CD4-positive, alpha-beta T cell (primary cell): ENCODE data around the gene PAX2. TPM values are rescaled to one million over a fixed set of nuclear protein-coding genes. Genes with fewer than 3 reads are reported as not detected.

Experiments
- ATAC-seq: fragments of 200-7000 bp; cut with Tn5 transposase; one replicate; pipeline ENCODE4 v1.10.0; 2022; ENCODE audit warnings: mild to moderate bottlenecking; ENCODE audit not compliant: poor library complexity
- CTCF ChIA-PET: fragments of 350-600 bp; sonication (Branson Sonifier 250); formaldehyde crosslinking; loops from one replicate; lab custom pipeline; 2021; ENCODE audit warnings: antibody characterized with exemption, inconsistent platforms; lab: Charles Lee
- POLR2A ChIA-PET: fragments of 350-600 bp; sonication (Branson Sonifier 250); formaldehyde crosslinking; loops from one replicate; lab custom pipeline; 2021; ENCODE audit warnings: antibody characterized with exemption, inconsistent platforms; lab: Charles Lee
- DNase-seq, 14 experiments: peaks; one replicate each; pipeline ENCODE4 v3.0.0-alpha.2; 2013 to 2020; ENCODE audit warnings: mixed read lengths in 2 of 14
- H3K27ac ChIP-seq, 2 donors: one replicate each; pipeline versions ENCODE4 v1.5.1 to v1.7.0; 2013; ENCODE audit warnings: low read length in 2 of 2, low read depth in 1 of 2, mild to moderate bottlenecking in 1 of 2
- H3K27me3 ChIP-seq, 2 experiments: 1 replicate in 1 of 2; 2 replicates in 1 of 2; pipeline versions ENCODE4 v1.6.1 to v1.7.0; 2013; ENCODE audit warnings: low read length in 2 of 2, control low read depth in 1 of 2, mild to moderate bottlenecking in 1 of 2, moderate library complexity in 1 of 2; ENCODE audit not compliant: insufficient read depth in 2 of 2, control insufficient read depth in 1 of 2
- H3K36me3 ChIP-seq: one replicate; pipeline ENCODE4 v1.6.1; 2013; ENCODE audit warnings: low read length, control low read depth; ENCODE audit not compliant: insufficient read depth
- H3K4me1 ChIP-seq: one replicate; pipeline ENCODE4 v1.6.1; 2013; ENCODE audit warnings: low read length, control low read depth; ENCODE audit not compliant: insufficient read depth
- H3K4me3 ChIP-seq: one replicate; pipeline ENCODE4 v1.5.1; 2013; ENCODE audit warnings: mild to moderate bottlenecking, low read length, moderate library complexity
- H3K9me3 ChIP-seq, 2 experiments: 1 replicate in 1 of 2; 2 replicates in 1 of 2; pipeline versions ENCODE4 v1.6.1 to v1.7.0; 2013; ENCODE audit warnings: low read length in 2 of 2, mild to moderate bottlenecking in 2 of 2, control low read depth in 1 of 2, moderate library complexity in 1 of 2; ENCODE audit not compliant: control insufficient read depth in 1 of 2, insufficient read depth in 1 of 2
- H3K27ac Mint-ChIP-seq: one replicate; pipeline ENCODE4 v1.8.0; 2020; ENCODE audit warnings: mixed read lengths
- H3K27me3 Mint-ChIP-seq: one replicate; pipeline ENCODE4 v1.8.0; 2021; ENCODE audit warnings: mixed read lengths
- H3K36me3 Mint-ChIP-seq: one replicate; pipeline ENCODE4 v1.8.0; 2021; ENCODE audit warnings: low read depth, mixed read lengths
- H3K4me1 Mint-ChIP-seq: one replicate; pipeline ENCODE4 v1.8.0; 2021; ENCODE audit warnings: low read depth, mixed read lengths
- H3K4me3 Mint-ChIP-seq: one replicate; pipeline ENCODE4 v1.8.0; 2020; ENCODE audit warnings: mild to moderate bottlenecking, mixed read lengths
- H3K9me3 Mint-ChIP-seq: one replicate; pipeline ENCODE4 v1.8.0; 2020; ENCODE audit warnings: mixed read lengths
- intact Hi-C, 2 experiments: fragments of 100-400 bp; cut with DNase I in 1 of 2; cut with micrococcal nuclease in 1 of 2; formaldehyde crosslinking; loops; one replicate each; pipeline versions ENCODE4 v1.15.1 to v1.9.0; 2023 to 2025; cut with DNase I, micrococcal nuclease
- total RNA-seq, 174 experiments: library from RNA in 2 of 174; stranded (reverse) in 2 of 174; gene quantifications; one replicate each; pipeline ENCODE4 v1.2.3 and lab custom pipeline; 2021 to 2026
- TF ChIP-seq, protein P1 (sequence below): fragments of 200-600 bp; IDR thresholded peaks from one replicate; pipeline ENCODE4 v1.8.0; 2022; ENCODE audit warnings: antibody characterized with exemption, mild to moderate bottlenecking

PAX2 gene
- total RNA-seq, 2 experiments from 2014 or later, result not detected

DNA sequence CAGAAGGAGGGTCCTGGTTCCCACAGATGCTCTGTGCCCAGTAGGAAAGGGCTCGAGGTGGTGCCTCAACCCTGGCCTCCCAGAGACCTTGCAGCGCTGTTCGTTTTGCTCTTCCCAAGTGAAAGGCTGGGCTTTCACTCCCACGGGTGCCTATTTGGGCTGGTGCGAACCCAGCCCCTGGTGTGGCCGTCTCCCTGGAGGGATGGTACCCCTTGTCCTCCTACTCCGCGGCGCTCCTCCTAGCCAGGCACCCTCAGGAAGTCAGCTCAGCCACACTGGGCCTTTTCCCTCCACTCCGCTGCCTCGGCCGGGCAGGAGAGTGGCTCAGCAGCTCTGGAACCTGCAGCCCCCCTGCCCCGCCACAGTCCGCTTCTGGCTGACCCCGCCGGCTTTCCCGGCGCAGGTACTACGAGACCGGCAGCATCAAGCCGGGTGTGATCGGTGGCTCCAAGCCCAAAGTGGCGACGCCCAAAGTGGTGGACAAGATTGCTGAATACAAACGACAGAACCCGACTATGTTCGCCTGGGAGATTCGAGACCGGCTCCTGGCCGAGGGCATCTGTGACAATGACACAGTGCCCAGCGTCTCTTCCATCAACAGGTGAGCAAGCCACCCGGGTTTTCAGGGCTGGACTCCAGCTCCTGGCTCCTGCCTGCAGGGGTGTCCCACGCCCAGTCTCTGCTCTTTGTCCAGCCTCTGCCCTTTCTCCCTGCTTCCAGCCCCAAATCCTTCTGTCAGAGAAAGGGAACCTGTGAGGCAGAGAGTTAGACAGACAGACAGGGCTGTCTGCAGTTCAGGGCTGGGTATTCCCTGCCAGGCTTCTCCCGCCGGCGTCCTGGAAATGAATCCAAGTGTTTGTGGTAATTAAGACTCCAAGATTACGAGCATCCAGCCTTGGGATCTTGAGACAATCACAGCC is 5.2 kb downstream of the PAX2 start:
- H3K27me3 Mint-ChIP-seq, result peaks cover 90% of the 10 kb centered on the region
- no peaks in the 10 kb centered on the region for H3K36me3 Mint-ChIP-seq
- H3K4me1 Mint-ChIP-seq, result peaks cover 33% of the 10 kb centered on the region
- Histone ChIP-seq H3K36me3 (no peaks in the 10 kb centered on the region), H3K27me3 (peaks cover 65 to 98% of the 10 kb centered on the region in 2 experiments), H3K27ac (no peak overlapping the region), H3K4me3 (no peak overlapping the region), H3K9me3 (peaks cover 0 to 26% of the 10 kb centered on the region in 2 experiments), H3K4me1 (peaks cover 22% of the 10 kb centered on the region)
- DNase-seq, result no peak
- POLR2A ChIA-PET, result no interaction called here
- TF ChIP-seq, protein P1, sequence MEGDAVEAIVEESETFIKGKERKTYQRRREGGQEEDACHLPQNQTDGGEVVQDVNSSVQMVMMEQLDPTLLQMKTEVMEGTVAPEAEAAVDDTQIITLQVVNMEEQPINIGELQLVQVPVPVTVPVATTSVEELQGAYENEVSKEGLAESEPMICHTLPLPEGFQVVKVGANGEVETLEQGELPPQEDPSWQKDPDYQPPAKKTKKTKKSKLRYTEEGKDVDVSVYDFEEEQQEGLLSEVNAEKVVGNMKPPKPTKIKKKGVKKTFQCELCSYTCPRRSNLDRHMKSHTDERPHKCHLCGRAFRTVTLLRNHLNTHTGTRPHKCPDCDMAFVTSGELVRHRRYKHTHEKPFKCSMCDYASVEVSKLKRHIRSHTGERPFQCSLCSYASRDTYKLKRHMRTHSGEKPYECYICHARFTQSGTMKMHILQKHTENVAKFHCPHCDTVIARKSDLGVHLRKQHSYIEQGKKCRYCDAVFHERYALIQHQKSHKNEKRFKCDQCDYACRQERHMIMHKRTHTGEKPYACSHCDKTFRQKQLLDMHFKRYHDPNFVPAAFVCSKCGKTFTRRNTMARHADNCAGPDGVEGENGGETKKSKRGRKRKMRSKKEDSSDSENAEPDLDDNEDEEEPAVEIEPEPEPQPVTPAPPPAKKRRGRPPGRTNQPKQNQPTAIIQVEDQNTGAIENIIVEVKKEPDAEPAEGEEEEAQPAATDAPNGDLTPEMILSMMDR, result no peak
- H3K27ac Mint-ChIP-seq, result no peak overlapping the region
- intact Hi-C loops, result no loop called here
- ATAC-seq, result no peak
- CTCF ChIA-PET, result no interaction called here
- H3K9me3 Mint-ChIP-seq, result no peaks in the 10 kb centered on the region
- H3K4me3 Mint-ChIP-seq, result peak overlapping the region; percentile 7

- ATAC-seq (no peak), DNase-seq (no peak)
- no peaks in the 10 kb centered on the region for H3K36me3 Mint-ChIP-seq
- no peaks in the 10 kb centered on the region for H3K9me3 Mint-ChIP-seq
- peaks cover 94% of the 10 kb centered on the region for H3K27me3 Mint-ChIP-seq
- no peak overlapping the region for H3K27ac Mint-ChIP-seq
- ChIA-PET POLR2A (no interaction called here), CTCF (no interaction called here)
- Histone ChIP-seq H3K4me1 (peaks cover 22% of the 10 kb centered on the region), H3K27me3 (peaks cover 67 to 100% of the 10 kb centered on the region in 2 experiments), H3K36me3 (no peaks in the 10 kb centered on the region), H3K27ac (no peak overlapping the region), H3K9me3 (peaks cover 0 to 26% of the 10 kb centered on the region in 2 experiments), H3K4me3 (no peak overlapping the region)
- no peak overlapping the region for H3K4me3 Mint-ChIP-seq
- H3K4me1 Mint-ChIP-seq, result peaks cover 30% of the 10 kb centered on the region
- TF ChIP-seq, protein P1, result no peak
- intact Hi-C loops, result no loop called here
These were observed 6.0 kb downstream of the PAX2 start for GRCh38 chr10:100751211-100751933.

GRCh38 chr10:100755821-100756220 is 10.4 kb downstream of the PAX2 start:
- no peaks in the 10 kb centered on the region for H3K9me3 Mint-ChIP-seq
- peaks cover 100% of the 10 kb centered on the region for H3K27me3 Mint-ChIP-seq
- no peak for ATAC-seq
- H3K4me3 Mint-ChIP-seq, result no peak overlapping the region
- H3K4me1 Mint-ChIP-seq, result no peaks in the 10 kb centered on the region
- H3K27me3 ChIP-seq, result peaks cover 55 to 90% of the 10 kb centered on the region in 2 experiments
- peaks cover 0 to 11% of the 10 kb centered on the region in 2 experiments for H3K9me3 ChIP-seq
- no peaks in the 10 kb centered on the region for H3K36me3 ChIP-seq
- POLR2A ChIA-PET, result no interaction called here
- no peak overlapping the region for H3K4me3 ChIP-seq
- no peaks in the 10 kb centered on the region for H3K4me1 ChIP-seq
- TF ChIP-seq, protein P1, result no peak
- CTCF ChIA-PET, result no interaction called here
- intact Hi-C loops, result no loop called here
- no peak overlapping the region for H3K27ac ChIP-seq
- H3K27ac Mint-ChIP-seq, result no peak overlapping the region
- DNase-seq, result no peak
- H3K36me3 Mint-ChIP-seq, result no peaks in the 10 kb centered on the region
